H9 (cell line): Measurements from ENCODE around the gene IRF1. TPM values are rescaled to one million over a fixed set of nuclear protein-coding genes. Genes with fewer than 3 reads are reported as not detected.

Experiments
- DNase-seq: peaks from one replicate; pipeline ENCODE4 v3.0.0-alpha.2; 2017
- H2AFZ ChIP-seq: one replicate; pipeline ENCODE4 v1.6.1; 2013; ENCODE audit warnings: mild to moderate bottlenecking, low read length, control low read depth, moderate library complexity
- H2AK5ac ChIP-seq: 2 replicates; pipeline ENCODE4 v1.6.1; 2013; ENCODE audit warnings: low read length, control low read depth, mixed read lengths; ENCODE audit not compliant: insufficient read length
- H2BK120ac ChIP-seq: one replicate; pipeline ENCODE4 v1.6.1; 2013; ENCODE audit warnings: low read depth, mild to moderate bottlenecking, low read length, control low read depth, inconsistent platforms; ENCODE audit not compliant: poor library complexity, severe bottlenecking
- H2BK12ac ChIP-seq: 2 replicates; pipeline ENCODE4 v1.6.1; 2013; ENCODE audit warnings: low read length, control low read depth, mixed read lengths, low read depth; ENCODE audit not compliant: insufficient read length
- H2BK15ac ChIP-seq: 2 replicates; pipeline ENCODE4 v1.6.1; 2013; ENCODE audit warnings: low read depth, low read length, control low read depth
- H2BK20ac ChIP-seq: one replicate; pipeline ENCODE4 v1.6.1; 2013; ENCODE audit warnings: low read depth, mild to moderate bottlenecking, low read length, control low read depth, inconsistent platforms; ENCODE audit not compliant: poor library complexity, severe bottlenecking
- H2BK5ac ChIP-seq: 2 replicates; pipeline ENCODE4 v1.6.1; 2013; ENCODE audit warnings: low read length, control low read depth, mixed read lengths; ENCODE audit not compliant: insufficient read length
- H3K14ac ChIP-seq: 2 replicates; pipeline ENCODE4 v1.6.1; 2013; ENCODE audit warnings: low read length, control low read depth; ENCODE audit not compliant: insufficient read depth
- H3K18ac ChIP-seq: 2 replicates; pipeline ENCODE4 v1.6.1; 2013; ENCODE audit warnings: low read depth, mild to moderate bottlenecking, mixed read lengths, low read length, control low read depth; ENCODE audit not compliant: insufficient read length
- H3K23ac ChIP-seq: 2 replicates; pipeline ENCODE4 v1.6.1; 2013; ENCODE audit warnings: low read length, control low read depth, mixed read lengths, low read depth; ENCODE audit not compliant: insufficient read length
- H3K23me2 ChIP-seq: 2 replicates; pipeline ENCODE4 v1.6.1; 2013; ENCODE audit warnings: low read depth, mild to moderate bottlenecking, mixed read lengths, low read length, control low read depth; ENCODE audit not compliant: insufficient read length, poor library complexity, severe bottlenecking
- H3K27ac ChIP-seq: 2 replicates; pipeline ENCODE4 v1.5.1; 2013; ENCODE audit warnings: low read length, control low read depth, mixed read lengths, low read depth; ENCODE audit not compliant: insufficient read length
- H3K27me3 ChIP-seq: 2 replicates; pipeline ENCODE4 v1.6.1; 2013; ENCODE audit warnings: low read length, control low read depth, inconsistent platforms; ENCODE audit not compliant: insufficient read depth
- H3K4ac ChIP-seq: 2 replicates; pipeline ENCODE4 v1.6.1; 2013; ENCODE audit warnings: low read depth, mild to moderate bottlenecking, control low read depth, inconsistent platforms, low read length, moderate library complexity
- H3K4me1 ChIP-seq: 2 replicates; pipeline ENCODE4 v1.6.1; 2013; ENCODE audit warnings: low read length, control low read depth, inconsistent platforms; ENCODE audit not compliant: insufficient read depth
- H3K4me2 ChIP-seq: 2 replicates; pipeline ENCODE4 v1.6.1; 2013; ENCODE audit warnings: low read length, control low read depth, mixed read lengths; ENCODE audit not compliant: insufficient read length, insufficient read depth
- H3K56ac ChIP-seq: 2 replicates; pipeline ENCODE4 v1.6.1; 2013; ENCODE audit warnings: low read depth, mild to moderate bottlenecking, mixed read lengths, low read length, control low read depth; ENCODE audit not compliant: insufficient read length
- H3K79me1 ChIP-seq: 2 replicates; pipeline ENCODE4 v1.6.1; 2013; ENCODE audit warnings: low read depth, mild to moderate bottlenecking, moderate library complexity, low read length, control low read depth, inconsistent platforms; ENCODE audit not compliant: insufficient read depth, poor library complexity, severe bottlenecking
- H3K79me2 ChIP-seq: 2 replicates; pipeline ENCODE4 v1.6.1; 2013; ENCODE audit warnings: low read length, control low read depth, inconsistent platforms; ENCODE audit not compliant: insufficient read depth
- H3K9ac ChIP-seq: 2 replicates; pipeline ENCODE4 v1.6.1; 2013; ENCODE audit warnings: low read length, control low read depth, mixed read lengths; ENCODE audit not compliant: insufficient read length; ENCODE audit errors: extremely low read depth
- H3K9me3 ChIP-seq: one replicate; pipeline ENCODE4 v1.6.1; 2013; ENCODE audit warnings: low read depth, low read length, inconsistent platforms; ENCODE audit not compliant: control insufficient read depth
- H3T11ph ChIP-seq: one replicate; pipeline ENCODE4 v1.6.1; 2013; ENCODE audit warnings: mild to moderate bottlenecking, low read length, control low read depth, inconsistent platforms
- H4K20me1 ChIP-seq: one replicate; pipeline ENCODE4 v1.6.1; 2013; ENCODE audit not compliant: control insufficient read depth, insufficient read length, insufficient read depth
- H4K5ac ChIP-seq: 2 replicates; pipeline ENCODE4 v1.6.1; 2013; ENCODE audit warnings: low read depth, mild to moderate bottlenecking, mixed read lengths, low read length, control low read depth; ENCODE audit not compliant: insufficient read length
- H4K8ac ChIP-seq: replicated peaks from 2 replicates; pipeline ENCODE4 v1.6.1; 2013; ENCODE audit warnings: low read length, control low read depth, mixed read lengths, low read depth; ENCODE audit not compliant: insufficient read length
- H4K91ac ChIP-seq: 2 replicates; pipeline ENCODE4 v1.6.1; 2013; ENCODE audit warnings: low read depth, mild to moderate bottlenecking, moderate library complexity, mixed read lengths, low read length, control low read depth; ENCODE audit not compliant: insufficient read length
- H3K27ac Mint-ChIP-seq, 3 experiments: 2 replicates in 2 of 3; 3 replicates in 1 of 3; pipeline ENCODE4 v1.8.0; 2020 to 2021; ENCODE audit warnings: mixed read lengths in 3 of 3, mild to moderate bottlenecking in 1 of 3, moderate library complexity in 1 of 3
- H3K27me3 Mint-ChIP-seq: 2 replicates; pipeline ENCODE4 v1.8.0; 2021; ENCODE audit warnings: low read depth, mild to moderate bottlenecking, moderate library complexity, mixed read lengths
- H3K36me3 Mint-ChIP-seq, 3 experiments: 2 replicates in 2 of 3; 3 replicates in 1 of 3; pipeline ENCODE4 v1.8.0; 2020 to 2021; ENCODE audit warnings: low read depth in 3 of 3, mixed read lengths in 3 of 3; ENCODE audit not compliant: insufficient read depth in 1 of 3
- H3K4me1 Mint-ChIP-seq, 2 experiments: 2 replicates each; pipeline ENCODE4 v1.8.0; 2020; ENCODE audit warnings: mixed read lengths in 2 of 2
- H3K4me3 Mint-ChIP-seq, 2 experiments: 2 replicates in 1 of 2; 3 replicates in 1 of 2; pipeline ENCODE4 v1.8.0; 2020 to 2021; ENCODE audit warnings: mild to moderate bottlenecking in 2 of 2, mixed read lengths in 2 of 2, moderate library complexity in 1 of 2
- H3K9me3 Mint-ChIP-seq, 2 experiments: 2 replicates in 1 of 2; 3 replicates in 1 of 2; pipeline ENCODE4 v1.8.0; 2020; ENCODE audit warnings: mild to moderate bottlenecking in 2 of 2, mixed read lengths in 2 of 2, moderate library complexity in 1 of 2
- WGBS: extraction: QIAGEN DNeasy Blood & Tissue Kit; methylation state at CpG from one replicate; pipeline ENCODE4 v1.1.7; 2013; ENCODE audit warnings: missing lambda C conversion rate, low lambda C conversion rate, mixed read lengths; ENCODE audit not compliant: insufficient read length; ENCODE audit errors: extremely low coverage; 5-methylcytosine and 5-hydroxymethylcytosine counted together
- total RNA-seq: library from RNA; stranded (reverse); gene quantifications from 2 replicates; pipeline ENCODE4 v1.2.1, GENCODE V29; 2021
- TF ChIP-seq, protein P1 (sequence below): fragments of 200-600 bp; sonication (generic); conservative IDR thresholded peaks from 3 replicates; pipeline ENCODE4 v1.8.0; 2021; ENCODE audit warnings: antibody characterized with exemption, mild to moderate bottlenecking

The IRF1 gene
- total RNA-seq, 1 experiment from 2014 or later: 8.7 TPM

GRCh38 chr5:132461569-132462070 lies 29.0 kb downstream of the IRF1 start:
- H3K4ac ChIP-seq: no peak overlapping the region
- H3K9ac ChIP-seq: no peak overlapping the region
- no peak overlapping the region for H4K8ac ChIP-seq
- no peak overlapping the region for H2BK15ac ChIP-seq
- Mint-ChIP-seq H3K36me3 (no peaks in the 10 kb centered on the region), H3K27me3 (peaks cover 9% of the 10 kb centered on the region), H3K9me3 (no peaks in the 10 kb centered on the region; a peak in 1 of 5 replicates), H3K27ac (no peak overlapping the region), H3K4me3 (no peak overlapping the region), H3K4me1 (peaks cover 33 to 35% of the 10 kb centered on the region in 2 experiments)
- H3K27ac ChIP-seq: no peak overlapping the region
- H4K91ac ChIP-seq: no peak overlapping the region
- no peak overlapping the region for H2BK120ac ChIP-seq
- no peaks in the 10 kb centered on the region for H4K20me1 ChIP-seq
- H3K79me1 ChIP-seq: no peaks in the 10 kb centered on the region
- H3K56ac ChIP-seq: no peak overlapping the region
- H4K5ac ChIP-seq: no peak overlapping the region
- no peak overlapping the region for H3K14ac ChIP-seq
- no peaks in the 10 kb centered on the region for H3K23me2 ChIP-seq
- no peak overlapping the region for H3T11ph ChIP-seq
- H3K4me2 ChIP-seq: no peak overlapping the region
- TF ChIP-seq, protein P1, sequence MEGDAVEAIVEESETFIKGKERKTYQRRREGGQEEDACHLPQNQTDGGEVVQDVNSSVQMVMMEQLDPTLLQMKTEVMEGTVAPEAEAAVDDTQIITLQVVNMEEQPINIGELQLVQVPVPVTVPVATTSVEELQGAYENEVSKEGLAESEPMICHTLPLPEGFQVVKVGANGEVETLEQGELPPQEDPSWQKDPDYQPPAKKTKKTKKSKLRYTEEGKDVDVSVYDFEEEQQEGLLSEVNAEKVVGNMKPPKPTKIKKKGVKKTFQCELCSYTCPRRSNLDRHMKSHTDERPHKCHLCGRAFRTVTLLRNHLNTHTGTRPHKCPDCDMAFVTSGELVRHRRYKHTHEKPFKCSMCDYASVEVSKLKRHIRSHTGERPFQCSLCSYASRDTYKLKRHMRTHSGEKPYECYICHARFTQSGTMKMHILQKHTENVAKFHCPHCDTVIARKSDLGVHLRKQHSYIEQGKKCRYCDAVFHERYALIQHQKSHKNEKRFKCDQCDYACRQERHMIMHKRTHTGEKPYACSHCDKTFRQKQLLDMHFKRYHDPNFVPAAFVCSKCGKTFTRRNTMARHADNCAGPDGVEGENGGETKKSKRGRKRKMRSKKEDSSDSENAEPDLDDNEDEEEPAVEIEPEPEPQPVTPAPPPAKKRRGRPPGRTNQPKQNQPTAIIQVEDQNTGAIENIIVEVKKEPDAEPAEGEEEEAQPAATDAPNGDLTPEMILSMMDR: no peak
- no peaks in the 10 kb centered on the region for H3K9me3 ChIP-seq
- H2AFZ ChIP-seq: no peak overlapping the region
- H3K27me3 ChIP-seq: no peaks in the 10 kb centered on the region
- H2BK5ac ChIP-seq: no peak overlapping the region
- H3K79me2 ChIP-seq: no peaks in the 10 kb centered on the region
- H3K18ac ChIP-seq: no peak overlapping the region
- DNase-seq: no peak
- H3K4me1 ChIP-seq: peaks cover 12% of the 10 kb centered on the region; the same call in 1 of the 2 replicates
- WGBS: no CpG with 5 or more reads among the region's 2 CpGs
- no peak overlapping the region for H2BK12ac ChIP-seq
- no peak overlapping the region for H2BK20ac ChIP-seq
- H2AK5ac ChIP-seq: no peak overlapping the region
- H3K23ac ChIP-seq: no peak overlapping the region
